ENCODE measurements around the gene SLU7.

The SLU7 gene

GRCh38 chr5:160418561-160419457 lies at the start of gene SLU7:
Gene SLU7, minus strand, starts transcription at chr5:160419081. Its CDS starts 3,787 bp downstream, at chr5:160415294.
- DNase-seq: peak; percentile 51

GRCh38 chr5:160468363-160468975 lies 49.6 kb upstream of the SLU7 start:
- no peak for DNase-seq

GRCh38 chr5:160467555-160468362 lies 48.9 kb upstream of the SLU7 start:
- peak; percentile 26 for DNase-seq

GRCh38 chr5:160466889-160467554 lies 48.1 kb upstream of the SLU7 start:
- DNase-seq: no peak

GRCh38 chr5:160466116-160466515 lies 47.2 kb upstream of the SLU7 start:
- DNase-seq: no peak

GRCh38 chr5:160464466-160464797 lies 45.6 kb upstream of the SLU7 start:
- DNase-seq: no peak

- DNase-seq: no peak
Observed at GRCh38 chr5:160463740-160464465, 45.0 kb upstream of the SLU7 start.

GRCh38 chr5:160463227-160463626 lies 44.3 kb upstream of the SLU7 start:
- DNase-seq: no peak

GRCh38 chr5:160462167-160462566 lies 43.3 kb upstream of the SLU7 start:
- DNase-seq: no peak

GRCh38 chr5:160461378-160461777 lies 42.5 kb upstream of the SLU7 start:
- DNase-seq: no peak

GRCh38 chr5:160460377-160461049 lies 41.6 kb upstream of the SLU7 start:
- no peak for DNase-seq

GRCh38 chr5:160458806-160459800 lies 40.2 kb upstream of the SLU7 start:
- DNase-seq: no peak

GRCh38 chr5:160457252-160457651 lies 38.4 kb upstream of the SLU7 start:
- no peak for DNase-seq

- DNase-seq: no peak
Observed at GRCh38 chr5:160456480-160457177, 37.7 kb upstream of the SLU7 start.

GRCh38 chr5:160455600-160455999 lies 36.7 kb upstream of the SLU7 start:
- no peak for DNase-seq

GRCh38 chr5:160453751-160454150 lies 34.9 kb upstream of the SLU7 start:
- no peak for DNase-seq

GRCh38 chr5:160452795-160453194 lies 33.9 kb upstream of the SLU7 start:
- DNase-seq: no peak

- no peak for DNase-seq
Observed at GRCh38 chr5:160452036-160452435, 33.2 kb upstream of the SLU7 start.

- no peak for DNase-seq
Observed at GRCh38 chr5:160451281-160451680, 32.4 kb upstream of the SLU7 start.
